ENCODE results near the gene SPATC1L.
"Not testable (repeated sequence)": the region's sequence is repeated elsewhere in the genome, so short reads cannot be mapped to it uniquely, and the experiment has no call there.

SPATC1L gene

DNA sequence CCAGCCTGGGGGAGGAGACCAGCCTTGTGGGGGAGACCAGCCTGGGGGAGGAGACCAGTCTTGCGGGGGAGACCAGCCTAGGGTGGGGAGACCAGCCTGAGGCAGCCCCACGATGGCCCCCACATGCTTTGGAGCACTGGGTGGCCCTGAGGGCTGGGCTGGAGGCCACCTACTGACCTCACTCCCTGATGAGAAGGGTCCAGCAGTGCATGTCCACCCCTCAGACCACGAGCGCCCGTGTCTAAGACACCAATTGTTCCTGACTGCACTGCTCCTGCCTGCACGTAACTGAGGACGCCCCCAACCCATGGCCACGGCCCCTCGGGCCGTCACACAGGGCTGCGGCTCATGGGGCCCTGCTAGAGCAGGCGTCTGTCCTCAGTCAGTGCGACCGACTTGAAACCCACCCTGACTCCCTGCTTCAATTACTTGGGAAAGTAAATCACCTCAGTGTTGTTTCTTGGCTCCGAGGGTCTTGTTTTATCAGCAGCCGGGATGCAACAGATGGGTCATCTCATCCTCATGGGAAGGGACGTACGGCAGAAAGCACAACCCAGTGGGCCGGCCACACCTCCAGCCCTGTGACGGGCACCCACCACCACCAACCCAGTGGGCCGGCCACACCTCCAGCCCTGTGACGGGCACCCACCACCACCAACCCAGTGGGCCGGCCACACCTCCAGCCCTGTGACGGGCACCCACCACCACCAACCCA is at the start of gene SPATC1L:
Gene SPATC1L (minus strand): TSS at position 550 of the 715 bp plus-strand sequence. CDS start 1,643 bp downstream, outside the sequence.
- DNase-seq, result peak; percentile 19

DNA sequence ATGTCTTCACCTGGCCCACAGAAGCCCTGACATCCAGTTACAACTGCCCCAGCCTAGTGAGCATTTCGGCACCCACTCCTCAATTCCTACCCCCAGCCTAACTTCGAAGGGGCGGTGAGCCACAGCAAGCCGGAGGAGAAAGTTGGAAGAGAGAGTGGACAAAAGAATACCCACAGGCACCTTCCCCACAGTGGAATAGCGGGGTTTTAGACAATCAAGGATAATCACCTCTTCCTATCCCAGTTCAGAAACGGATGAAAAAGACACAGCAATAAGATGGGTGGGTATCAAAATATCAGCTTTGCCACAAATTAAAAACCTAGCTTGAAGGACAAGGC is 45.6 kb upstream of the SPATC1L start:
- no peak for DNase-seq

DNA sequence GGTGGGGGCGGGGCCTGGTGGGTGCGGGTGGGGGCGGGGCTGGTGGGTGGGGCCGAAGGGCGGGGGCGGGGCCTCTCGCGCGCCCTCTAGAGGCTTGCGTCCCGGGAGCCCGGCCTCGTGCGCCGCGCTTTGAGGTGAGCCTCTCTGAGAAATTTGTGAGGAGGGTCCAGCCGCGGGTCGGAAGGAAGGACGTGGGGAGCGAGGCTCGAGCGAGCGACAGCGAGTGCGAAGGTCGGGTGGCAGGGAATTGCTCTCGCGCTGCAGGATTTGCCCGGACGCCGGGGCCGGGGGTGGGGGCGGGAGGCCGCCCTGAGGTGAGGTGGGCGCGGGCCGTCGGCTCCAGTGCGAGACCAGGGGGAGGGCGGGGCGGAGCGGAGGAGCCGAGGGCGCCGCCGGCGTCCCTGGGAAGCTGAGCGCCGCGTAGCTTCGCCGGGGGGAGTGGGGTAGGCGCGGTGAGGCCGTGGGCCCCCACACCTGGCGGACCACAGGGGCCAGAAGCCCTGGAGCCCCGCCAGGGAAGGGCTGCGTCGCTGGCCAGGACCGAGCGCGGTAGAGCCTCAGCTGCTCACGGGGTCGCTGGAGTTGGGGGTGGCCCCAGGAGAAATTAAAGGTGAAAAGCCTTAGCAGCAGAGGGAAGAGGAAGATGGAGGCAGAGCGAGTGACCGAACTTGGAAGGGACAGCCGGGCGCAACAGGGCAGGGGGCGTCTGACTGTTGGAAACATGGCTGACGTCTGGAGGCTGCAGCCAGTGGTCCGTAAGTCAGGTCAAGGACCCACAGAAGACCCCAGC is 45.1 kb upstream of the SPATC1L start:
- peak; percentile 51 for DNase-seq

- DNase-seq, result peak; percentile 92
Measured at GRCh38 chr21:46228345-46229051, 44.2 kb upstream of the SPATC1L start, which contains the start of gene LSS. TSS of gene LSS (minus strand) at chr21:46228774. CDS start at chr21:46228745, 29 bp downstream.

GRCh38 chr21:46227811-46228344 is 43.6 kb upstream of the SPATC1L start:
- no peak for DNase-seq

- no peak for DNase-seq
Measured at GRCh38 chr21:46226920-46227599, 42.8 kb upstream of the SPATC1L start.

- DNase-seq, result no peak
Measured at GRCh38 chr21:46226146-46226545, 41.9 kb upstream of the SPATC1L start.

- DNase-seq, result not testable (repeated sequence)
Measured at GRCh38 chr21:46223661-46224060, 39.4 kb upstream of the SPATC1L start.

- DNase-seq, result no peak
Measured at GRCh38 chr21:46223217-46223616, 39.0 kb upstream of the SPATC1L start.

GRCh38 chr21:46222436-46223116 is 38.3 kb upstream of the SPATC1L start:
- no peak for DNase-seq

- DNase-seq, result no peak
Measured at GRCh38 chr21:46221664-46222435, 37.6 kb upstream of the SPATC1L start.

DNA sequence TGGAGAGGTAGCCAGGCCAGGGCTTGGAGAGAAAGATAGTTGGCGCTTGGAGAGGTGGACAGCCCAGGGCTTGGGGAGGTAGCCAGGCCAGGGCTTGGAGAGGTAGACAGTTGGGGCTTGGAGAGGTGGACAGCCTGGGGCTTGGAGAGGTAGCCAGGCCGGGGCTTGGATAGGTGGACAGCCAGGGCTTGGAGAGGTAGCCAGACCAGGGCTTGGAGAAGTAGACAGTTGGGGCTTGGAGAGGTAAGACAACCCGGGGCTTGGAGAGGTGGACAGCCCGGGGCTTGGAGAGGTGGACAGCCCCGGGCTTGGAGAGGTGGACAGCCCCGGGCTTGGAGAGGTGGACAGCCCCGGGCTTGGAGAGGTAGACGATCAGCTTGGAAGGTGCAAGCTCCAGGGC is 36.6 kb upstream of the SPATC1L start:
- DNase-seq, result no peak

GRCh38 chr21:46220275-46220810 is 36.1 kb upstream of the SPATC1L start:
- DNase-seq, result no peak

- no peak for DNase-seq
Measured at GRCh38 chr21:46219591-46220239, 35.5 kb upstream of the SPATC1L start.

- DNase-seq, result no peak
Measured at GRCh38 chr21:46218906-46219590, 34.8 kb upstream of the SPATC1L start.

GRCh38 chr21:46217511-46218196 is 33.4 kb upstream of the SPATC1L start:
- DNase-seq, result no peak

GRCh38 chr21:46216132-46216747 is 32.0 kb upstream of the SPATC1L start:
- no peak for DNase-seq

GRCh38 chr21:46215436-46216131 is 31.3 kb upstream of the SPATC1L start:
- DNase-seq, result no peak
